ENCODE results near the gene ELFN1.

Gene ELFN1

DNA sequence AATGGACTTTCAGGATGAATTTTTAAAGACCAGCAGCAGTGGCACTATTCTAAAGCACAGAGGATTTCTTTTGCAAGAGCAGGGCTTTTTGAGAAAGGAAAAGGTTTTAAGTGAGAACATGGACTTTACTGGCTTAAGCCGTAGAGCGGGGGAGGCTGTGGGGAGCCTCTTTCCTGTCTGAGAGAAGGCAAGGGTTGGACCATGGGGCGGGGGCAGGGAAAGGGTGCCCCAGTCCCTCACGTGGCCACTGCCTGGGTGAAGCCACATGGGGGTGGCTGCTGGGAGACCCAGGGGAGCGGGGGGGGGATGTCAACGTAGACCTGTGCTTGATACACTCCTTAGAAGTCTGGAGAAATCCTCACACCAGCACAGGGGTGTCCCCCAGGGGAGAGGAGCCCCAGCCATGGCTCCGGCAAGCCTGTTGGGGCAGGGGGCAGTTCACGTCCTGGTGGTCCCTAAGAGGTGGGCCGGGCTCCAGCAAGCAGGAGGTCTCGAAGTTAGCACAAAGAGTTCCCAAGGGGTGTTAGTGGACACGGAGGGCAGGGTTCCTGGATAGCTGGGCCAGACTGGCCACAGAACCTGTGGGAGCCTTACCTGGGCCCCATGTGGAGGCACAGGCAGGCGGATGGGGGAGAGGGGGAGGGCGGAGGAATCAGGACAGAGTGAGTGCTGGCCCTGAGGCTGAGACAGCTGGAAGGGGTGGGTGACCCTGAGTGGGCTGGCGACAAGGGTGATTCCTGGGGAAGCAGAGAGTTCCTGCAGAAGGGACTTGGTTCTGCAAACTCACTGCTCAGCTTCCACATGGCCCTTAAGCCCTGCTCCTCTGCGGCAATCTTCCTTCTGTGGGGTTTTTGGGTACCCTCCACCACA is 36.9 kb upstream of the ELFN1 start:
- no peaks in the 10 kb centered on the region for H3K27me3 ChIP-seq (ENCODE audit: control insufficient read depth, insufficient read depth, low read length)
- no peak overlapping the region for H3K9ac ChIP-seq (ENCODE audit: low read depth, low read length)
- no peak overlapping the region for H3K4me3 ChIP-seq (ENCODE audit: low read depth, low read length)
- H3K36me3 ChIP-seq (ENCODE audit: control insufficient read depth, insufficient read depth, low read length): no peaks in the 10 kb centered on the region
- no peak overlapping the region for H3K27ac ChIP-seq (ENCODE audit: low read depth, low read length)
- no peaks in the 10 kb centered on the region for H3K4me1 ChIP-seq (ENCODE audit: control insufficient read depth, insufficient read depth, low read length)
- H3K9me3 ChIP-seq (ENCODE audit: control insufficient read depth, insufficient read depth, low read length): peaks cover 4% of the 10 kb centered on the region; the same call in 1 of the 2 replicates

DNA sequence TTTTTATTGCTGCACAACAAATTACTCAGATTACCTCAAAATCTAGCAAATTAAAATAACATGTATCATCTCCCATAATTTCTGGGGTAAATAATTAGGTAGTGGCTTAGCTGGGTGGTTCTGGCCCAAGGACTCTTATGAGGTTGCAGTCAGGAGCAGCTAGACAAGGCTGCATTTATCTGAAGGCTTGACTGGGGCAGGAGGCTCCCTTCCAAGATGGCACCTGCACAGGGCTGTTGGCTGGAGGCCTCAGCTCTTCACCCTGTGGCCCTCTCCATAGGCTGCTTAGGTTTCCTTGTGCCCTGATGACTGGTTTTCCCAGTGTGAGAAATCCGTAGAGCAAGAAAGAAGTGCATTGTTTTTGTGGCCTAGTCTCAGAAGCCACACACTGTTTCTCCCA is 34.7 kb upstream of the ELFN1 start:
- H3K4me3 ChIP-seq (ENCODE audit: low read depth, low read length): no peak overlapping the region
- H3K9me3 ChIP-seq (ENCODE audit: control insufficient read depth, insufficient read depth, low read length): peaks cover 4% of the 10 kb centered on the region; the same call in 1 of the 2 replicates
- H3K27ac ChIP-seq (ENCODE audit: low read depth, low read length): no peak overlapping the region
- H3K9ac ChIP-seq (ENCODE audit: low read depth, low read length): no peak overlapping the region
- H3K27me3 ChIP-seq (ENCODE audit: control insufficient read depth, insufficient read depth, low read length): no peaks in the 10 kb centered on the region
- no peaks in the 10 kb centered on the region for H3K4me1 ChIP-seq (ENCODE audit: control insufficient read depth, insufficient read depth, low read length)
- H3K36me3 ChIP-seq (ENCODE audit: control insufficient read depth, insufficient read depth, low read length): no peaks in the 10 kb centered on the region

DNA sequence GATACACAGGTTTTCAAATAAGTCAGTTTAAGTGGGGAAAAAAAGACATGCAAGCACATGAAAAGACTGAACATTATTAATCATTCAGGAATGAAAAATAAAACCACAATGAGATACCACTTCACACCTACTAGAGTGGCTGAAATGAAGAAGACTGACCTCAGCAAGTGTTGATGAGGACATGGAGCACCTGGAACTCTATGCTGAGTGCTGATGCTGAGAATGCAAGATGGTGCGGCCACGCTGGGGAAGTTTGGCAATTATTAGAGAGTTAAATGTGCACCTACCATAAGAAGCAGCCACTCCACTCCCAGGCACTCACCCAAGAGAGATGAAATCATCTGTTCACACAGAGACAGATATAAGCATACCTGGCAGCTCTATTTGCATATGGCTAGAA is 32.9 kb upstream of the ELFN1 start:
- no peak overlapping the region for H3K27ac ChIP-seq (ENCODE audit: low read depth, low read length)
- H3K9me3 ChIP-seq (ENCODE audit: control insufficient read depth, insufficient read depth, low read length): peaks cover 4% of the 10 kb centered on the region; the same call in 1 of the 2 replicates
- H3K4me1 ChIP-seq (ENCODE audit: control insufficient read depth, insufficient read depth, low read length): no peaks in the 10 kb centered on the region
- H3K4me3 ChIP-seq (ENCODE audit: low read depth, low read length): no peak overlapping the region
- no peak overlapping the region for H3K9ac ChIP-seq (ENCODE audit: low read depth, low read length)
- H3K27me3 ChIP-seq (ENCODE audit: control insufficient read depth, insufficient read depth, low read length): no peaks in the 10 kb centered on the region
- no peaks in the 10 kb centered on the region for H3K36me3 ChIP-seq (ENCODE audit: control insufficient read depth, insufficient read depth, low read length)

DNA sequence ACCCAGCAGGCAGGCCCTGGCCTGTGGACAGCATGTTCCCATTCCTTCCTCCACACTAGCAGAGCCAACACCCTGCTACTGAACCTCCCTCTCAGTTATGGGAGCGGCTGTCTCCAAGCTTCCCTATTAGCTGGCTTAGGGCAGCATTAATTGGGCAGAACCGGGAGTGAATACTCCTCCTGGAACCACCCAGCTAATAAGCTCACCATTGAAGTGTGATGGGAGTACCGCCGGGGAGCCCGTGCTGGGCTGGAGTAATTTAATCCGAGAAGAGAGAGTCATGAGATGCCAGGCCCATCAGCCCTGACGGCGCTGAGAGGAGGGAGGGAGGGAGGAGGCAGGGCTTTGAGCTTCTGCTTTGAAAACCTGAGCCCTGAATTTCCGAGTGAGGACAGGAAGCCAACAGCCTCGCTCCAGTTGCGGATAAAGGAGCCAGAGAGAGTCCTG is 31.8 kb upstream of the ELFN1 start:
- Histone ChIP-seq H3K9me3 (ENCODE audit: control insufficient read depth, insufficient read depth, low read length) (peaks cover 4% of the 10 kb centered on the region; the same call in 1 of the 2 replicates), H3K27me3 (ENCODE audit: control insufficient read depth, insufficient read depth, low read length) (no peaks in the 10 kb centered on the region), H3K27ac (ENCODE audit: low read depth, low read length) (no peak overlapping the region), H3K36me3 (ENCODE audit: control insufficient read depth, insufficient read depth, low read length) (no peaks in the 10 kb centered on the region), H3K4me3 (ENCODE audit: low read depth, low read length) (no peak overlapping the region), H3K9ac (ENCODE audit: low read depth, low read length) (no peak overlapping the region), H3K4me1 (ENCODE audit: control insufficient read depth, insufficient read depth, low read length) (no peaks in the 10 kb centered on the region)

DNA sequence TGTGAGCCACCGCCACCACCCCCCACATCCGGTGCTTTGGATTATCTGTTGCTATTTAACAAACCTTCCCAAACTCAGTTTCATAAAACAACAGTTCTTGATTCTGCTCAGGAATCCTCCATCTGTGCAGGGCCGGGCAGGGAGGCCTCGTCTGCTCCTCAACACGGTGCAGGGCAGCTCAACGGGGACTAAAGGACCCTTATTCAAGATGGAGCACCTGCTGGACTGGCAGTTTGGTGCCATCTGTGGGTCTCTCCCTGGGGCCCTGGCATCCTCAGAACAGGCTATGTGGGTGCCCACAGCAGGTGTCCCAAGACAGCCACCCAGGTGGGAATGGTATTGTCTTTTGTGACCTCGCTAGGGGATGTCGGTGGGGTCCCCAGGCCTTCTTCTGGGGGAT is 31.0 kb upstream of the ELFN1 start:
- Histone ChIP-seq H3K27ac (ENCODE audit: low read depth, low read length) (no peak overlapping the region), H3K36me3 (ENCODE audit: control insufficient read depth, insufficient read depth, low read length) (no peaks in the 10 kb centered on the region), H3K4me1 (ENCODE audit: control insufficient read depth, insufficient read depth, low read length) (no peaks in the 10 kb centered on the region), H3K27me3 (ENCODE audit: control insufficient read depth, insufficient read depth, low read length) (no peaks in the 10 kb centered on the region), H3K9me3 (ENCODE audit: control insufficient read depth, insufficient read depth, low read length) (peaks cover 4% of the 10 kb centered on the region; the same call in 1 of the 2 replicates), H3K4me3 (ENCODE audit: low read depth, low read length) (no peak overlapping the region), H3K9ac (ENCODE audit: low read depth, low read length) (no peak overlapping the region)

DNA sequence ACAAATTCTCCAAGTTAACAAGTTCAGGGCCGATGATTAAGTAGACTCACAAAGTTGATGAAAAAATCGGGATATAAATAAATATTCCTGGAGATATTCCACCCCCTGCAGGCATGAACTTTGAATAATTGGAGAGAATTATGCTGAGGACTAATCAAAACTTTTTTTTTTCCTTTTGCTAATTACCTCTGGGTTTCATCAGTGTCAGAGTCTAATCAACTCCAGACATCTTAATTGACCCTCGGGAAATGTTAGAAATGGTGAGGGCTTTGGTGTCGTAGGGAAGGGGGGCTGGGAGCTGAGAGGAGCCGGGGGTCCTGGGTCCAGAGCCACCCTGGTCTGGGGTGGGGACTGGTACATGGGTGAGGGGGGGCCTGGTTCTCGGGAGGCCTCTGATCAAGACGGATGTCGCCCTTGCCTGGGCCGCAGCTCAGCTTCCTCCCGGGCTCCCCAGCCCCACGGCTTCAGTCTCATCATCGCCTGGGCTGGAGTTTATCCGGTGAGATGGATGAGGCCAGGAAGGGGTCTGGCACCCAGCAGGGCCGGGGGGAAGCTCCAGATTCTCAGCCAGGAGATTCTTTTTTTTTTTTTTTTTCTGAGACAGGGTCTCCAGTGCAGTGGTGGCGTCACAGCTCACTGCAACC is 30.4 kb upstream of the ELFN1 start:
- no peak overlapping the region for H3K27ac ChIP-seq (ENCODE audit: low read depth, low read length)
- peaks cover 4% of the 10 kb centered on the region; the same call in 1 of the 2 replicates for H3K9me3 ChIP-seq (ENCODE audit: control insufficient read depth, insufficient read depth, low read length)
- no peaks in the 10 kb centered on the region for H3K36me3 ChIP-seq (ENCODE audit: control insufficient read depth, insufficient read depth, low read length)
- no peak overlapping the region for H3K4me3 ChIP-seq (ENCODE audit: low read depth, low read length)
- no peaks in the 10 kb centered on the region for H3K4me1 ChIP-seq (ENCODE audit: control insufficient read depth, insufficient read depth, low read length)
- H3K27me3 ChIP-seq (ENCODE audit: control insufficient read depth, insufficient read depth, low read length): no peaks in the 10 kb centered on the region
- H3K9ac ChIP-seq (ENCODE audit: low read depth, low read length): no peak overlapping the region

DNA sequence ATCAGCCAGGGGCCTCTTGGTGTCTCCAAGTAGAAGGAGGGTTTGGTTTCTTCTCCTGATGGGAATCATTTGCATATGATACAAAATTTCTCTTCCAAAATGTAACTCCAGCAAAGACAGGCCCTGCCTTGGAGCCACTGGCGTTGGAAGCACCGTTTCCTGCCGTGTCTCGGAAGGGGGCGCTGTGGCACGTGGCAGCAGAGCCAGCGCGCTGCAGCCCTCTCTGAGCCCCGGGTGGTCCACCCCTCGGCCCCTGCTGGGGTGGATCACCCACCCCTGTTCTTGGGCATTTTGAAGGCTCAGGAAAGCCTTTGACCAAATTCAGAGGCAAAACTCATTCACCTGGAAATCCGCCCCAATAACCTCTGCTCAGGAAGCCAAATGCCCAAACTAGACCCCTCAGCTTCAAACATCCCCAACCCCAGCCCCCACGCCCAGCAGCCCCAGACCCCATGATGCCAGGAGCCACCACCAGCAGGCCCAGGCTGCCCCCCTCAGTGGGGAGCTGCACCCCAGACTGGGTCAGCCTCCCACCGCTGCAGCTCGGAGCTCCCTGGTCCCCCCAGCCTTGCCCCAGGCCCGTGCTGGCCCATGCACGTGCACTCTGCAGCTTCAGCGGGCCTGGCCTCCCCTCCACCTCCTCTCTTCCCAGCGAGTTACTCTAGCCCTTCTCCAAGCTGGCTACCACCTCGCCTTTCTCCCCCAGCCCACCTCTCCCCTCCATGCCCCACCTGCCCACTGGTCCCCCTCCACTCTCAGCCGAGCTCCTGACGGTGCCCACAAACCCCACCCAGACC is 29.5 kb upstream of the ELFN1 start:
- H3K9ac ChIP-seq (ENCODE audit: low read depth, low read length): no peak overlapping the region
- peaks cover 4% of the 10 kb centered on the region; the same call in 1 of the 2 replicates for H3K9me3 ChIP-seq (ENCODE audit: control insufficient read depth, insufficient read depth, low read length)
- H3K27ac ChIP-seq (ENCODE audit: low read depth, low read length): no peak overlapping the region
- H3K4me3 ChIP-seq (ENCODE audit: low read depth, low read length): no peak overlapping the region
- H3K4me1 ChIP-seq (ENCODE audit: control insufficient read depth, insufficient read depth, low read length): no peaks in the 10 kb centered on the region
- H3K36me3 ChIP-seq (ENCODE audit: control insufficient read depth, insufficient read depth, low read length): no peaks in the 10 kb centered on the region
- H3K27me3 ChIP-seq (ENCODE audit: control insufficient read depth, insufficient read depth, low read length): no peaks in the 10 kb centered on the region

DNA sequence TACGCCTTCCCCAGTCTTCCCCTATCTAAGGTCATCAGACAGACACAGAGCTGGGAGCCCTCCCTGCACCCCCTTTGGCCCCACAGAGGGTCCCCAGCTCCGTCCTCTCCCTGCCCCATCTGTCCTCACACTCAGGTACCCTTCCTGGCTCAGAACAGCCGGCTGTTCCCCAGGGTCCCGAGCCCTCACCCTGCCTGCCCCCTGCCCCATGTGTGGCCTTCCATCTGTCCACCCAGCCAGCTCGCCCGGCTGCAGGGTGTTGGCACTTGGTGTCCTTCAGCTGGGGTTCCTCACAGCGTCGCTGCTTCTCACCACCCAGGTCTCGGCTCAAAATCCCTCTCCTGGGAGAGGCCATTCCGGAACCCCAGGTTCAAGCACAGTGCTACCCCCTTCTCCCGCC is 28.9 kb upstream of the ELFN1 start:
- no peak overlapping the region for H3K27ac ChIP-seq (ENCODE audit: low read depth, low read length)
- H3K27me3 ChIP-seq (ENCODE audit: control insufficient read depth, insufficient read depth, low read length): no peaks in the 10 kb centered on the region
- no peak overlapping the region for H3K9ac ChIP-seq (ENCODE audit: low read depth, low read length)
- no peak overlapping the region for H3K4me3 ChIP-seq (ENCODE audit: low read depth, low read length)
- peaks cover 4% of the 10 kb centered on the region; the same call in 1 of the 2 replicates for H3K9me3 ChIP-seq (ENCODE audit: control insufficient read depth, insufficient read depth, low read length)
- H3K4me1 ChIP-seq (ENCODE audit: control insufficient read depth, insufficient read depth, low read length): no peaks in the 10 kb centered on the region
- no peaks in the 10 kb centered on the region for H3K36me3 ChIP-seq (ENCODE audit: control insufficient read depth, insufficient read depth, low read length)

DNA sequence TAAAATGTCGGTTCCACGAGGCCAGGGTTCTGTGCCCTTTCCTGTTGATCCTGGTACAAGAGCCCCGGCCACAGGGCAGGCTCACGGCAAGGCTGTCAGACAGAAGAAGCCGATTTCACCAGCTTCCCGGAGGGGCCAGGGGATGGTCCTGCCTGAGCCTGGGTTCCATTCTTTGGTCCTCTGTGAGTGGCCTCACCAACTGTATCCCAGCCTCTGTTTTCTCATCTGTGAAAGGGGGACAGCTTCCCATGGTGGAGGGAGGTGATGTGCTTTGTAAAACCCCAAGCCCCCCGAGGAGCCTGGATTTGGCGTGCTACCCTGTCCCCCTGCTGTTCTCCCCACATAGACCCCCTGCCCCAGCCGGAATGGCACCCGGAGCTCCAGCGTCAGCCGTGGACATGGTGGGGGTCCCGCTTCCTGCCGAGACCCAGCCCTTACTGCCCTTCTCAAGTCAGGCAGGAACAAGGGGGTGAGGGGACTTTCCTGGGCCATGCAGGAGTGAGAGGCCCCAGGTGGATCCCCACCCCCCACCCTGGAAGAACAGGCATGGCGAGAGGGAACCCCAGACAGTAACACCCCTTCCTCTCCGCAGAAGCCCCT is 28.3 kb upstream of the ELFN1 start:
- Histone ChIP-seq H3K4me1 (ENCODE audit: control insufficient read depth, insufficient read depth, low read length) (no peaks in the 10 kb centered on the region), H3K27ac (ENCODE audit: low read depth, low read length) (no peak overlapping the region), H3K36me3 (ENCODE audit: control insufficient read depth, insufficient read depth, low read length) (no peaks in the 10 kb centered on the region), H3K9ac (ENCODE audit: low read depth, low read length) (no peak overlapping the region), H3K9me3 (ENCODE audit: control insufficient read depth, insufficient read depth, low read length) (peaks cover 4% of the 10 kb centered on the region; the same call in 1 of the 2 replicates), H3K4me3 (ENCODE audit: low read depth, low read length) (no peak overlapping the region), H3K27me3 (ENCODE audit: control insufficient read depth, insufficient read depth, low read length) (no peaks in the 10 kb centered on the region)

DNA sequence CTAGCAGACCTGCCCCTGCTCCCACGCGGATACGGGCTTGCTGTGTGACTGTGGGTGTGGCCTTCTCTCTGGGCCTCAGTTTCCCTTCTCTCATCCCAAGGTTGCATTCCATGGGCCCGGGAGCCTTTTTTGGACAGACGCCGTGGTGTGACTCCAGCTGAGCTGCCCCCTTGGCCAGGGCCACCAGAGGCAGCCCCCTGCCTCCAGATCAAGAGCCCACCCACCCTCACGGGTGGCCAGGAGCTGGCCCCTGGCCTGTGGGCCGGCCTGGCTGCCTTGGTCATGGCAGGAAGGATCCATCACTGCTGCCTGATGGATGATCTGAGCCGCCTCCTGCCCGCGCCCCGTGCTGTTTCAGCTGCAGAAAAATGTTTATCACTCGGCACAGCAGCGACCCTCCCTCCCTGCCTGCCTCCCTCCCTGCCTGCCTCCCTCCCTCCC is 27.8 kb upstream of the ELFN1 start:
- no peak overlapping the region for H3K9ac ChIP-seq (ENCODE audit: low read depth, low read length)
- H3K27me3 ChIP-seq (ENCODE audit: control insufficient read depth, insufficient read depth, low read length): no peaks in the 10 kb centered on the region
- no peak overlapping the region for H3K27ac ChIP-seq (ENCODE audit: low read depth, low read length)
- no peaks in the 10 kb centered on the region for H3K4me1 ChIP-seq (ENCODE audit: control insufficient read depth, insufficient read depth, low read length)
- H3K36me3 ChIP-seq (ENCODE audit: control insufficient read depth, insufficient read depth, low read length): no peaks in the 10 kb centered on the region
- peaks cover under 1% of the 10 kb centered on the region; the same call in 1 of the 2 replicates for H3K9me3 ChIP-seq (ENCODE audit: control insufficient read depth, insufficient read depth, low read length)
- no peak overlapping the region for H3K4me3 ChIP-seq (ENCODE audit: low read depth, low read length)
